ENCODE data around the gene TRIM31.

DNA sequence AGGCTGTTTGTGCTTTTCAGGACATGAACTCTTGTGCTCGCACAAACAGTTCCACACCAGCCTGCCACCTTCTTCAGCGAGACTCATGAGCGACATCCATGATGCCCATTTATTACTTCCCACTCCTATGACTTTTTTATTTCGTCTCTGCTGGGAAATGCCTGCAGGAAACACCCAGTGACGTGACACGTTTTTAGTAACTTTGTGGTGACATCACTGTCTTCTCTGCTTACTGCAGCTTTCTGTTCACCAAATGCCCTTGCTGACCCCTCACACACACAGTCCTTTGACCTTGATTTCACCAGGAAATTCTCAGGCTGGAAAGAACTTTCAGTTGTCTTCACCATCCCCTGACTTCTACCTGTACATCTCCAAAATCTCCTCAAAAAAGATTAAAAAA is 31.9 kb upstream of the TRIM31 start:
- TF ChIP-seq, protein P1, sequence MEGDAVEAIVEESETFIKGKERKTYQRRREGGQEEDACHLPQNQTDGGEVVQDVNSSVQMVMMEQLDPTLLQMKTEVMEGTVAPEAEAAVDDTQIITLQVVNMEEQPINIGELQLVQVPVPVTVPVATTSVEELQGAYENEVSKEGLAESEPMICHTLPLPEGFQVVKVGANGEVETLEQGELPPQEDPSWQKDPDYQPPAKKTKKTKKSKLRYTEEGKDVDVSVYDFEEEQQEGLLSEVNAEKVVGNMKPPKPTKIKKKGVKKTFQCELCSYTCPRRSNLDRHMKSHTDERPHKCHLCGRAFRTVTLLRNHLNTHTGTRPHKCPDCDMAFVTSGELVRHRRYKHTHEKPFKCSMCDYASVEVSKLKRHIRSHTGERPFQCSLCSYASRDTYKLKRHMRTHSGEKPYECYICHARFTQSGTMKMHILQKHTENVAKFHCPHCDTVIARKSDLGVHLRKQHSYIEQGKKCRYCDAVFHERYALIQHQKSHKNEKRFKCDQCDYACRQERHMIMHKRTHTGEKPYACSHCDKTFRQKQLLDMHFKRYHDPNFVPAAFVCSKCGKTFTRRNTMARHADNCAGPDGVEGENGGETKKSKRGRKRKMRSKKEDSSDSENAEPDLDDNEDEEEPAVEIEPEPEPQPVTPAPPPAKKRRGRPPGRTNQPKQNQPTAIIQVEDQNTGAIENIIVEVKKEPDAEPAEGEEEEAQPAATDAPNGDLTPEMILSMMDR (IDR thresholded peaks at IDR 0.05), result no peak
- TF ChIP-seq, protein P2, sequence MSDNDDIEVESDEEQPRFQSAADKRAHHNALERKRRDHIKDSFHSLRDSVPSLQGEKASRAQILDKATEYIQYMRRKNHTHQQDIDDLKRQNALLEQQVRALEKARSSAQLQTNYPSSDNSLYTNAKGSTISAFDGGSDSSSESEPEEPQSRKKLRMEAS (IDR thresholded peaks at IDR 0.05), result no peak
- no peak for TF ChIP-seq EP300 (IDR thresholded peaks at IDR 0.05)
- no peak for TF ChIP-seq POLR2A (IDR thresholded peaks at IDR 0.05; ENCODE audit: low read length)
- no peak for TF ChIP-seq MYC (IDR thresholded peaks at IDR 0.05; ENCODE audit: borderline replicate concordance, low read length)
- no peak for TF ChIP-seq POLR2AphosphoS2 (conservative IDR thresholded peaks at IDR 0.05; ENCODE audit: low read length)
